Osteocyte (in vitro differentiated cells): ENCODE results near the gene PARPBP. TPM values are rescaled to one million over a fixed set of nuclear protein-coding genes. Genes with fewer than 3 reads are reported as not detected.
A peak's percentile ranks its signal among the peaks of the same experiment; 100 is the strongest.
"Not testable (repeated sequence)": the region's sequence is repeated elsewhere in the genome, so short reads cannot be mapped to it uniquely, and the experiment has no call there.

Experiments used
- DNase-seq: peaks from one replicate; pipeline ENCODE4 v3.0.0; 2021; ENCODE audit warnings: mixed read lengths; ENCODE audit not compliant: unreplicated experiment; ENCODE audit errors: extremely low spot score
- H3K27ac Mint-ChIP-seq: one replicate; pipeline ENCODE4 v1.8.0; 2021; ENCODE audit warnings: mild to moderate bottlenecking, mixed read lengths; ENCODE audit not compliant: unreplicated experiment
- H3K27me3 Mint-ChIP-seq: one replicate; pipeline ENCODE4 v1.8.0; 2021; ENCODE audit warnings: mixed read lengths; ENCODE audit not compliant: unreplicated experiment
- H3K36me3 Mint-ChIP-seq: one replicate; pipeline ENCODE4 v1.8.0; 2021; ENCODE audit warnings: mixed read lengths; ENCODE audit not compliant: unreplicated experiment
- H3K4me1 Mint-ChIP-seq: one replicate; pipeline ENCODE4 v1.8.0; 2021; ENCODE audit warnings: mixed read lengths; ENCODE audit not compliant: unreplicated experiment
- H3K4me3 Mint-ChIP-seq: one replicate; pipeline ENCODE4 v1.8.0; 2021; ENCODE audit warnings: mild to moderate bottlenecking, moderate library complexity, mixed read lengths; ENCODE audit not compliant: unreplicated experiment
- H3K9me3 Mint-ChIP-seq: one replicate; pipeline ENCODE4 v1.8.0; 2021; ENCODE audit warnings: mixed read lengths; ENCODE audit not compliant: unreplicated experiment
- long read RNA-seq: library from polyadenylated mRNA; unstranded; transcript quantifications from one replicate; pipeline ENCODE4 v2.0.0, GENCODE V29; 2021
- total RNA-seq: library from RNA; stranded (reverse); gene quantifications from 2 replicates; pipeline ENCODE4 v1.2.1, GENCODE V29; 2021
- TF ChIP-seq, protein P1 (sequence below): fragments of 200-600 bp; sonication (generic); IDR thresholded peaks from 2 replicates; pipeline ENCODE4 v1.5.0; 2021; ENCODE audit warnings: antibody characterized with exemption, mild to moderate bottlenecking, moderate library complexity

The PARPBP gene, protein sequence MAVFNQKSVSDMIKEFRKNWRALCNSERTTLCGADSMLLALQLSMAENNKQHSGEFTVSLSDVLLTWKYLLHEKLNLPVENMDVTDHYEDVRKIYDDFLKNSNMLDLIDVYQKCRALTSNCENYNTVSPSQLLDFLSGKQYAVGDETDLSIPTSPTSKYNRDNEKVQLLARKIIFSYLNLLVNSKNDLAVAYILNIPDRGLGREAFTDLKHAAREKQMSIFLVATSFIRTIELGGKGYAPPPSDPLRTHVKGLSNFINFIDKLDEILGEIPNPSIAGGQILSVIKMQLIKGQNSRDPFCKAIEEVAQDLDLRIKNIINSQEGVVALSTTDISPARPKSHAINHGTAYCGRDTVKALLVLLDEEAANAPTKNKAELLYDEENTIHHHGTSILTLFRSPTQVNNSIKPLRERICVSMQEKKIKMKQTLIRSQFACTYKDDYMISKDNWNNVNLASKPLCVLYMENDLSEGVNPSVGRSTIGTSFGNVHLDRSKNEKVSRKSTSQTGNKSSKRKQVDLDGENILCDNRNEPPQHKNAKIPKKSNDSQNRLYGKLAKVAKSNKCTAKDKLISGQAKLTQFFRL
- 5.1 and 5.6 TPM in 2 replicates for total RNA-seq
- long read RNA-seq, transcript PARPBP-201 (11 exons, 3,014 nt) = major isoform, 12 of 40 reads
- long read RNA-seq, partial matches to known transcripts = 3 of 40 reads
- long read RNA-seq, other reads (novel, unspliced or antisense) = 25 of 40 reads

DNA sequence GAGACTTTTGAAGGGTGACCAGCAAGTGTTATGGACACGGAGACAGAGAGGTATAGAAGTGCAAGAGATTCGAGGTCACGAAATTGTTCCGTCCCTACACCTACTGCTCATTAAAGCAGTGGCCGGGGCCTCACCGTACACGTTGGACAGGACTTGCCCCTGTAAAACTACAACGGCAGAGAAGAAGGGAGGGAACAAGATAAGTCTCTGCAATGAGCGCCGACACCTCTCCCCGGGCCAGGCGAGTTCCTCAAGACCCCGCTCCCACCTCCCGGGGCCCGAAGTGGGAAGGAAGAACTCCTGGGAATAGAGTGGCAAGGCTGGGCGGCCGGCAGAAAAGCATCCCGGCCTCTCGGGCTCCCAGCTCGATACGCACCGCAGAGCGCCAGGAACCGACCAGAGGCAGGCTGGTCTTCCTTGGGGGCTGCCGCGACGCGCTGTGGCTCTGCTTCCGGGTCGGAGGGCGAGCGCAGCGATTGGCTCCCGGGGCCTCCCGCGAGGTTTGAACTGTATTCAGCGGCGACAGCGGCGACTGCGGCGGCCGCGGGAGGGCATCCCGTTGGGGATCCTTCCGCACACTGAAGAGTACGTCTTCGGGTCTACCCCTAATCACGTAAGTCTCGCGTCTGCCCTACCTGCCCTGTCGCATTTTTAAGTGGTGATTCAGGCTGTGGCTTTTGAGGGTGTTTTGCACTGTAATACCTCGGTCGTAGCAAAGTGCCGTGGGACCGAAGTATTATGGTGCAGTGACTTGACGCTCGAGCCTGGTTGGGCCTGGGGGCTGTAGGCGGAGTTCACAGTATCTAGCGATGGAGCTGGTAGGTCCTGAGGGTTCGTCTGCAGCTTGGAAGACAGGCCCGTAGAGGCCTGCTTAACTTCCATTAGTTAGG, at the start of gene PARPBP, which contains the start of gene NUP37:
PARPBP (plus strand) TSS at position 510 of the 890 bp plus-strand sequence. CDS start 3,706 bp downstream, outside the sequence.
NUP37 (minus strand) TSS at position 441 of the 890 bp plus-strand sequence. CDS start 1,596 bp downstream, outside the sequence.
- H3K36me3 Mint-ChIP-seq = peaks cover 6% of the 10 kb centered on the region
- peaks cover 12% of the 10 kb centered on the region for H3K4me1 Mint-ChIP-seq
- no peaks in the 10 kb centered on the region for H3K27me3 Mint-ChIP-seq
- TF ChIP-seq, protein P1, sequence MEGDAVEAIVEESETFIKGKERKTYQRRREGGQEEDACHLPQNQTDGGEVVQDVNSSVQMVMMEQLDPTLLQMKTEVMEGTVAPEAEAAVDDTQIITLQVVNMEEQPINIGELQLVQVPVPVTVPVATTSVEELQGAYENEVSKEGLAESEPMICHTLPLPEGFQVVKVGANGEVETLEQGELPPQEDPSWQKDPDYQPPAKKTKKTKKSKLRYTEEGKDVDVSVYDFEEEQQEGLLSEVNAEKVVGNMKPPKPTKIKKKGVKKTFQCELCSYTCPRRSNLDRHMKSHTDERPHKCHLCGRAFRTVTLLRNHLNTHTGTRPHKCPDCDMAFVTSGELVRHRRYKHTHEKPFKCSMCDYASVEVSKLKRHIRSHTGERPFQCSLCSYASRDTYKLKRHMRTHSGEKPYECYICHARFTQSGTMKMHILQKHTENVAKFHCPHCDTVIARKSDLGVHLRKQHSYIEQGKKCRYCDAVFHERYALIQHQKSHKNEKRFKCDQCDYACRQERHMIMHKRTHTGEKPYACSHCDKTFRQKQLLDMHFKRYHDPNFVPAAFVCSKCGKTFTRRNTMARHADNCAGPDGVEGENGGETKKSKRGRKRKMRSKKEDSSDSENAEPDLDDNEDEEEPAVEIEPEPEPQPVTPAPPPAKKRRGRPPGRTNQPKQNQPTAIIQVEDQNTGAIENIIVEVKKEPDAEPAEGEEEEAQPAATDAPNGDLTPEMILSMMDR = no peak
- no peaks in the 10 kb centered on the region for H3K9me3 Mint-ChIP-seq
- H3K27ac Mint-ChIP-seq = peak within 1 kb of the TSS; percentile 95
- peak within 1 kb of the TSS; percentile 79 for H3K4me3 Mint-ChIP-seq
- peak; percentile 96 for DNase-seq

DNA sequence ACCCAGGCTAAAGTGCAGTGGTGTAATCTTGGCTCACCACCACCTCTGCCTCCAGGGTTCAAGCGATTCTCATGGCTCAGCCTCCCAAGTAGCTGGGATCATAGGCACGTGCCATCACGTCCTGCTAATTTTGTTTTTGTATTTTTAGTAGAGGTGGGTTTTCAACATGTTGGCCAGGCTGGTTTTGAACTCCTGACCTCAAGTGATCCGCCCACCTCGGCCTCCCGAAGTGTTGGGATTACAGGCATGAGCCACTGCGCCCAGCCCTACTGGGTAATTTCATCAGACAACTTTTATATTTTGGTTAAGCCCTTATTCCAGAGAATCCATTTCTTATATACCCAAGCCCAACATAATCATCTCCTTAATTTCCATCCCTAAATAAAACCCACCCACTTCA, 47.9 kb upstream of the PARPBP start:
- peaks cover 15% of the 10 kb centered on the region for H3K36me3 Mint-ChIP-seq
- not testable (repeated sequence) for H3K27ac Mint-ChIP-seq, H3K27me3 Mint-ChIP-seq

DNA sequence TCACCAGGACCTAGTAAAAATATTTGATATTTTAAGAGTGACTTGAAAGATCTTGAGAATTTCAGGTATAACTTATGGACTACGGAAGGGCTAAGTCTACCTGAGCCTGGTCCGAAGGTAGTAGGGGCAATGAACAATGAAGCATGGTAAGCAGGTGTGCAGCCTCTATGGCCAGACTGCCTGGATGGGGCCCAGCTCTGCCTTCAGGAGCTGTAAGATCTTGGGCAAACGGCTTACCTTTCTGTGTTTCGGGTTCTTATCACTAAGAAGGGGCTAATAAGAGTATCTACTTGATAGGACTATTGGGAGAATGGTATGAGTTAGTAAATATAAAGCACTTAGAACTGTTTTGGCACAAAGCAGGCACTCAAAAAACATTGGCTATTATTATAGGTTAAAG, 39.1 kb upstream of the PARPBP start:
- no peaks in the 10 kb centered on the region for H3K9me3 Mint-ChIP-seq
- DNase-seq = no peak
- TF ChIP-seq, protein P1 = no peak
- no peak overlapping the region for H3K27ac Mint-ChIP-seq
- no peaks in the 10 kb centered on the region for H3K27me3 Mint-ChIP-seq
- H3K36me3 Mint-ChIP-seq = peaks cover 30% of the 10 kb centered on the region
- H3K4me1 Mint-ChIP-seq = no peaks in the 10 kb centered on the region
- no peak overlapping the region for H3K4me3 Mint-ChIP-seq

More for the DNA sequence above, 47.9 kb upstream of the PARPBP start:
- not testable (repeated sequence) for H3K9me3 Mint-ChIP-seq, H3K4me3 Mint-ChIP-seq, H3K4me1 Mint-ChIP-seq, DNase-seq

DNA sequence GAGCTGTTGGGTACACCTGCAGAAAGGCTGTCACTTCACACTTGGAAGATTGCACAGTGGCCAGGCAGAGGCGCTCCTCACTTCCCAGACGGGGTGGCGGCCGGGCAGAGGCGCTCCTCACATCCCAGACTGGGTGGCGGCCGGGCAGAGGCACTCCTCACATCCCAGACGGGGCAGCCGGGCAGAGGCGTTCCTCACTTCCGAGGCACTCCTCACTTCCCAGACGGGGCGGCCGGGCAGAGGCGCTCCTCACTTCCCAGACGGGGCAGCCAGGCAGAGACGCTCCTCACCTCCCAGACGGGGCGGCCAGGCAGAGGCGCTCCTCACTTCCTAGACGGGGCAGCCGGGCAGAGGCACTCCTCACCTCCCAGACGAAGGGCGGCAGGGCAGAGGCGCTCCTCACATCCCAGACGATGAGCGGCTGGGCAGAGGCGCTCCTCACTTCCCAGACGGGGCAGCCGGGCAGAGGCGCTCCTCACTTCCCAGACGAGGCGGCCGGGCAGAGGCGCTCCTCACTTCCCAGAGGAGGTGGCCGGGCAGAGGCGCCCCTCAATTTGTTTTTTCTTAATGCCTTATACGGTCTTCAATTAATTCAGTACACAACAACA, 30.7 kb upstream of the PARPBP start:
- not testable (repeated sequence) for H3K27ac Mint-ChIP-seq, H3K4me3 Mint-ChIP-seq, H3K9me3 Mint-ChIP-seq, DNase-seq, H3K27me3 Mint-ChIP-seq
- Mint-ChIP-seq H3K36me3 (peaks cover 14% of the 10 kb centered on the region), H3K4me1 (peaks cover 17% of the 10 kb centered on the region)

DNA sequence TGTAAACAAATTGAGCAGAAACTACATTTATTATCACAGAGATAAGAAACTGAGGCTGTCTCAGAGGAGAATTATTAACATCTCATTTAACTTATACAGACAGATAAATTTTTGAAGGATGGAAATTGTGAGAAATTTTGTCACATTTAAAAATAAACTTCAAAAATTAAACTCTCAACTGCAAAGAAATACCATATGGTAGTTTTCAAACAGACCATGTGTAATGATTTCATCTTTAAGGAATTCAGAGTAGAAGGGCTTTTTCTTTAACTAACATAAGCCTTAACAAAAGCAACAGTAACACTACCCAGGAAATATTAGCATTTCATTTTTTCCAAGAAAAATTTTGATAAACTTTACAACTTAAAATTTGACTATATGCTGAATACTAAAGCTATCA, 26.7 kb upstream of the PARPBP start:
- TF ChIP-seq, protein P1 = no peak
- H3K4me3 Mint-ChIP-seq = no peak overlapping the region
- H3K9me3 Mint-ChIP-seq = no peaks in the 10 kb centered on the region
- no peaks in the 10 kb centered on the region for H3K27me3 Mint-ChIP-seq
- peaks cover 11% of the 10 kb centered on the region for H3K36me3 Mint-ChIP-seq
- peaks cover 17% of the 10 kb centered on the region for H3K4me1 Mint-ChIP-seq
- H3K27ac Mint-ChIP-seq = peak overlapping the region; percentile 66
- no peak for DNase-seq
